Smooth muscle cell (in vitro differentiated cells): ENCODE results near the gene CFAP57. TPM values are rescaled to one million over a fixed set of nuclear protein-coding genes. Genes with fewer than 3 reads are reported as not detected.

ENCODE experiments used
- DNase-seq: peaks from one replicate; lab custom pipeline; 2025; ENCODE audit not compliant: unreplicated experiment; lab: John Stamatoyannopoulos, UW
- H2AFZ ChIP-seq: fragments of 200-600 bp; sonication (generic); 2 replicates; pipeline ENCODE4 v1.6.0; 2016; ENCODE audit warnings: antibody characterized with exemption, low read depth, mild to moderate bottlenecking
- H3F3A ChIP-seq: fragments of 200-600 bp; sonication (generic); 2 replicates; pipeline ENCODE4 v1.6.0; 2017; ENCODE audit warnings: antibody characterized with exemption, low read depth
- H3K27ac ChIP-seq: fragments of 200-600 bp; sonication (generic); 2 replicates; pipeline ENCODE4 v1.5.1; 2016; ENCODE audit warnings: low read depth, mild to moderate bottlenecking
- H3K27me3 ChIP-seq: fragments of 200-600 bp; sonication (generic); 2 replicates; pipeline ENCODE4 v1.6.1; 2016; ENCODE audit warnings: low read depth, mild to moderate bottlenecking
- H3K36me3 ChIP-seq: fragments of 200-600 bp; sonication (generic); 2 replicates; pipeline ENCODE4 v1.5.1; 2016; ENCODE audit warnings: low read depth
- H3K4me1 ChIP-seq: fragments of 200-600 bp; sonication (generic); 2 replicates; pipeline ENCODE4 v1.5.1; 2016; ENCODE audit warnings: low read depth
- H3K4me2 ChIP-seq: fragments of 200-600 bp; sonication (generic); 2 replicates; pipeline ENCODE4 v1.6.0; 2016; ENCODE audit warnings: mild to moderate bottlenecking
- H3K4me3 ChIP-seq: fragments of 200-600 bp; sonication (generic); 2 replicates; pipeline ENCODE4 v1.5.1; 2016; ENCODE audit warnings: mild to moderate bottlenecking
- H3K79me2 ChIP-seq: fragments of 200-600 bp; sonication (generic); 2 replicates; pipeline ENCODE4 v1.6.0; 2016; ENCODE audit warnings: low read depth, mild to moderate bottlenecking
- H3K9ac ChIP-seq: fragments of 200-600 bp; sonication (generic); 2 replicates; pipeline ENCODE4 v1.6.0; 2016; ENCODE audit warnings: low read depth
- H3K9me3 ChIP-seq: fragments of 200-600 bp; sonication (generic); replicated peaks from 2 replicates; pipeline ENCODE4 v1.5.1; 2016; ENCODE audit warnings: low read depth
- H4K20me1 ChIP-seq: fragments of 200-600 bp; sonication (generic); 2 replicates; pipeline ENCODE4 v1.6.0; 2016; ENCODE audit warnings: low read depth
- WGBS: methylation state at CpG from one replicate; pipeline ENCODE4 v1.1.7; 2016; ENCODE audit warnings: low lambda C conversion rate; 5-methylcytosine and 5-hydroxymethylcytosine counted together
- polyA plus RNA-seq: library from polyadenylated mRNA; unstranded; fragments of >200 nt; fragmentation: Nextera tagmentation; extraction: Ambion mirVana; gene quantifications from 2 replicates; pipeline ENCODE4 v1.2.1, GENCODE V29; 2016
- total RNA-seq: library from RNA; depleted of rRNA; stranded (reverse); fragments of >200 nt; gene quantifications from 2 replicates; pipeline ENCODE4 v1.2.3, GENCODE V29; 2014
- TF ChIP-seq, protein P1 (sequence below): fragments of 200-600 bp; sonication (generic); IDR thresholded peaks from 2 replicates; pipeline ENCODE4 v1.5.1; 2017; ENCODE audit warnings: borderline replicate concordance, mild to moderate bottlenecking, antibody characterized with exemption; ENCODE audit not compliant: insufficient read depth, poor library complexity, severe bottlenecking

The CFAP57 gene
- total and polyA plus RNA-seq, 2 experiments from 2014 or later: 0.22 TPM; not detected in 1

DNA sequence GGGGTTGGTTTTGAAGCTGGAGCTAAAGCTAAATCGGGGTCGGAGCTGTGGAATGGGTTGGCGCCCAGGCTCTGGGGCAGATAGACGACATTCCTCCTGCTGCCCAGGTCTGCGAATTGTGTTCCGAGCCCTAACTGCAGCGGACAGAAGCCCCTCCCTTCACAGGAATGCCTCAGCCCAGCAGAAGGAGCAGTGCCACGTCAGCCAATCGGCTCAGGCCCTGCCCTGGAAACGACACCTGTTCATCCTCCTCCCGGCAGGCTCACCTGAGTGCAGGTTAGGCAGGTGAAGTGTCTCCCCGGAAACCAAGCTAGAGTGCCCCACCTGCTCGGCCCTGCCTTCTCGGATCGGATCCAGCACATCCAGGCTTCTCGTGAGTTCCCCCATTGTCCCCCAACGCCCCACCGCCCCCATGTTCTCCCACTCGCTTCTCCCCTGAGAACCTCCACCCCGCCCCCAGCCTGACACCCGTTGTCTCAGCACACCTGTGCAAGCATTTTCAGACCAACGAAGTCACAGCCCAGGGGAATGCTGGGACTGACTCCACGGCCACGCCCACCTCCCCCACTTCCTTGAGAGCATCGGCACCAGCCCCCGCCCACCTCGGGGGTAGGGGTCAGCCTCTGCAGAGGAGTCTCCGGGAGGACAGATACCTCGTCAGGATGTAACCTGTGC is 98.4 kb downstream of the CFAP57 start:
- no peak for DNase-seq
- Histone ChIP-seq H3F3A (no peaks in the 10 kb centered on the region), H3K27me3 (no peaks in the 10 kb centered on the region), H2AFZ (peak overlapping the region; percentile 58), H3K4me3 (peak overlapping the region; percentile 34), H3K4me1 (peaks cover 8% of the 10 kb centered on the region), H4K20me1 (no peaks in the 10 kb centered on the region), H3K27ac (no peak overlapping the region), H3K36me3 (no peaks in the 10 kb centered on the region), H3K79me2 (no peaks in the 10 kb centered on the region), H3K4me2 (peak overlapping the region; percentile 81), H3K9ac (no peak overlapping the region), H3K9me3 (no peaks in the 10 kb centered on the region)
- 10% methylated on average over 26 of the region's 29 CpGs for WGBS
- TF ChIP-seq, protein P1, sequence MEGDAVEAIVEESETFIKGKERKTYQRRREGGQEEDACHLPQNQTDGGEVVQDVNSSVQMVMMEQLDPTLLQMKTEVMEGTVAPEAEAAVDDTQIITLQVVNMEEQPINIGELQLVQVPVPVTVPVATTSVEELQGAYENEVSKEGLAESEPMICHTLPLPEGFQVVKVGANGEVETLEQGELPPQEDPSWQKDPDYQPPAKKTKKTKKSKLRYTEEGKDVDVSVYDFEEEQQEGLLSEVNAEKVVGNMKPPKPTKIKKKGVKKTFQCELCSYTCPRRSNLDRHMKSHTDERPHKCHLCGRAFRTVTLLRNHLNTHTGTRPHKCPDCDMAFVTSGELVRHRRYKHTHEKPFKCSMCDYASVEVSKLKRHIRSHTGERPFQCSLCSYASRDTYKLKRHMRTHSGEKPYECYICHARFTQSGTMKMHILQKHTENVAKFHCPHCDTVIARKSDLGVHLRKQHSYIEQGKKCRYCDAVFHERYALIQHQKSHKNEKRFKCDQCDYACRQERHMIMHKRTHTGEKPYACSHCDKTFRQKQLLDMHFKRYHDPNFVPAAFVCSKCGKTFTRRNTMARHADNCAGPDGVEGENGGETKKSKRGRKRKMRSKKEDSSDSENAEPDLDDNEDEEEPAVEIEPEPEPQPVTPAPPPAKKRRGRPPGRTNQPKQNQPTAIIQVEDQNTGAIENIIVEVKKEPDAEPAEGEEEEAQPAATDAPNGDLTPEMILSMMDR: no peak

DNA sequence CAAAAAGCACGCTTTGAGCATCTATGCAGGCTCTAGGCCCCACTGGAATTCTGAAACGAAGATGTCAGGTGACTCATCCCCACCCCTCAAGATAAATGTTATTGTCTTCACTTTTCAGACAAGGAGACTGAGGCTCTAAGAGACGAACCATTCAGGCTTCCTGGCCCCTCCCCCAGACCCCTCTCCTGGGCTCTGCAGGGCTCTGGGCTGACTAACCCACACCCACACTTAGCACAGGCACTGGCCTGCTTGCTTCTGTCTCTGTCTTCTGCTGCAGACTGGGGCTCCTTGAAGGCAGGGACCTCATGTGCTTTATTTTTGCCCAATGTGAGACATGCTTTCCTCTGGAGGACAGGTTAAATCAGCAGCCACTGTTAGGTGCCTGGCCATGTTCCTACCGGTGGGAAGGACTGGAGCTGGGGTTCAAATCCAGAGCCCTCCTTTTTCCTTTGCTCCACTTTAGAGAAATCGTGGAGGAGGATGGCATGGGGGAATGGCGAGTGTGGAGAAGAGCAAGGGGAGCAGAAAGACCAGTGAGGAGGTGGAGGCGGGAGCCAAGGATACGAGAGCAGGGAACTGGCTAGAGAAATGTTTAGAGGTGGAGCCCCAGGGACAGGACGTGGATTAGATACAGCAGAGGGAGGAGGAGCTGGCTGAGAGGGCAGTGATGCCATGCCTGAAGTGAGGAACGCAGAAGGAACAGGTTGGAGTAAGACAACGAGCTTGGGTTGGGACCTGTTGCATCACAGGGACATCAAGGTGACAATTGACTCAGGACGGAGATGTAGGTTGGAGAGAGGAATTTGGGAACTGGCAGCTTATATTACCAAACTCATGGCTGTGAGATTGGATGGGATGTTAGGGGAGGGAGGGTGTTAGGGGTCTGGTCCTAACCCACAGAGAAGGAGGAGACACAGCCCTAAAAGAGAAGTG is 99.3 kb downstream of the CFAP57 start:
- H3K9me3 ChIP-seq: no peaks in the 10 kb centered on the region
- no peak for DNase-seq
- H3K4me2 ChIP-seq: peak overlapping the region; percentile 81
- no peaks in the 10 kb centered on the region for H3K36me3 ChIP-seq
- 66% methylated on average over 12 of the region's 12 CpGs for WGBS
- H3K9ac ChIP-seq: no peak overlapping the region
- H2AFZ ChIP-seq: no peak overlapping the region
- H3K79me2 ChIP-seq: no peaks in the 10 kb centered on the region
- no peaks in the 10 kb centered on the region for H3K27me3 ChIP-seq
- peaks cover 8% of the 10 kb centered on the region for H3K4me1 ChIP-seq
- H3K4me3 ChIP-seq: peak overlapping the region; percentile 34
- no peak overlapping the region for H3K27ac ChIP-seq
- H4K20me1 ChIP-seq: no peaks in the 10 kb centered on the region
- TF ChIP-seq, protein P1: no peak
- H3F3A ChIP-seq: no peaks in the 10 kb centered on the region

DNA sequence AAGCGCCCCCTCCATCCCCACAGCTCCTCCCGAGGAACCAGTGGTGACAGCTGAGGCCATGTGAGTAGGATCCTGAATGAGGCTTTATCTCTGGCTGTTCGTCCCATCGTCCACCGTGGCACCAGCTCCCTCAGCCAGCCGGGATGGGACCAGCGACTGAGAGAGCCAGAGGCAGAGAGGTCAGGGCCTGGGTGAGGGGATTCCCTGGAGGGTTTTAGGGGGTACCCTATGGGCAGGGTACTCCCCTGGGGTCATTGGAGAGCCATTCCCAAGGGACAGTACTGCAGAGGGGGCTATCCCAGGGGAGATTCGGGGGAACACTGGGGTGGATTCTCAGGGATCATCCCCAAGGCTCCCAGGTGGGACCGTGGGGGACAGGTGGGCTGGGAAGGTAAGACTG is 100.0 kb downstream of the CFAP57 start:
- Histone ChIP-seq H3F3A (no peaks in the 10 kb centered on the region), H3K27ac (no peak overlapping the region), H3K27me3 (no peaks in the 10 kb centered on the region), H3K9me3 (no peaks in the 10 kb centered on the region), H3K4me2 (no peak overlapping the region), H3K36me3 (no peaks in the 10 kb centered on the region), H3K4me1 (peaks cover 8% of the 10 kb centered on the region), H2AFZ (no peak overlapping the region), H3K9ac (no peak overlapping the region), H3K4me3 (no peak overlapping the region), H4K20me1 (no peaks in the 10 kb centered on the region), H3K79me2 (no peaks in the 10 kb centered on the region)
- TF ChIP-seq, protein P1: no peak
- WGBS: 66% methylated on average over 8 of the region's 9 CpGs
- DNase-seq: no peak
